GM13977 (cell line): ENCODE measurements around the gene MAP1LC3B.

Source experiments
- DNase-seq: peaks from one replicate; pipeline ENCODE4 v3.0.0; 2012; ENCODE audit warnings: low spot score
- in situ Hi-C: fragments of 300-500 bp; cut with MboI; formaldehyde crosslinking; loops from one replicate; pipeline ENCODE4 v1.12.0; 2022; ENCODE audit warnings: low sequenced_read_pairs, low pct_unique_long_range_greater_than_20kb, mixed read lengths, inconsistent platforms; ENCODE audit not compliant: unreplicated experiment
- TF ChIP-seq, protein P1 (sequence below): IDR thresholded peaks from 2 replicates; pipeline ENCODE4 v1.5.1; 2012; ENCODE audit warnings: mild to moderate bottlenecking, control low read depth; ENCODE audit not compliant: insufficient read depth; ENCODE audit errors: extremely low read depth, missing control alignments

Gene MAP1LC3B

DNA sequence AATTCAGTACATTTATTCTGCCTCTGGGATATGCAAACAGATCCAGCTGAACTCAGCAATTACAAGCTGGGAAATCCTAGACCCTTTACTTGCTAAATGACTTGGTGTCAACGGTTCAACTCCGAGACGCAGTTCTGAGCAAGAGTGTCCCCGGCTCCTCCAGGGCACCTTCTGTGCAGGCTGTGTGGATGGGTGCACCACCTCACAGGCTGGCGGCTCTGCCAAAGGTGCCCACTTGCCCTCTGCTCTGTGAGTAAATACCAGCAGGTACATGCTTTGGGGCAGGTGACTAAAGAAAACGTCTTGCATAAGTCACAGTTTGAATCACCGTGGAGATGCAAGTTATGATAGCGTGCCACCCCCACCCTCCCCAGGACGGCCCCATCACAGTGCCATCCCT, 23.3 kb downstream of the MAP1LC3B start:
- no peak for DNase-seq
- in situ Hi-C loops = no loop called here
- TF ChIP-seq, protein P1, sequence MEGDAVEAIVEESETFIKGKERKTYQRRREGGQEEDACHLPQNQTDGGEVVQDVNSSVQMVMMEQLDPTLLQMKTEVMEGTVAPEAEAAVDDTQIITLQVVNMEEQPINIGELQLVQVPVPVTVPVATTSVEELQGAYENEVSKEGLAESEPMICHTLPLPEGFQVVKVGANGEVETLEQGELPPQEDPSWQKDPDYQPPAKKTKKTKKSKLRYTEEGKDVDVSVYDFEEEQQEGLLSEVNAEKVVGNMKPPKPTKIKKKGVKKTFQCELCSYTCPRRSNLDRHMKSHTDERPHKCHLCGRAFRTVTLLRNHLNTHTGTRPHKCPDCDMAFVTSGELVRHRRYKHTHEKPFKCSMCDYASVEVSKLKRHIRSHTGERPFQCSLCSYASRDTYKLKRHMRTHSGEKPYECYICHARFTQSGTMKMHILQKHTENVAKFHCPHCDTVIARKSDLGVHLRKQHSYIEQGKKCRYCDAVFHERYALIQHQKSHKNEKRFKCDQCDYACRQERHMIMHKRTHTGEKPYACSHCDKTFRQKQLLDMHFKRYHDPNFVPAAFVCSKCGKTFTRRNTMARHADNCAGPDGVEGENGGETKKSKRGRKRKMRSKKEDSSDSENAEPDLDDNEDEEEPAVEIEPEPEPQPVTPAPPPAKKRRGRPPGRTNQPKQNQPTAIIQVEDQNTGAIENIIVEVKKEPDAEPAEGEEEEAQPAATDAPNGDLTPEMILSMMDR = no peak

DNA sequence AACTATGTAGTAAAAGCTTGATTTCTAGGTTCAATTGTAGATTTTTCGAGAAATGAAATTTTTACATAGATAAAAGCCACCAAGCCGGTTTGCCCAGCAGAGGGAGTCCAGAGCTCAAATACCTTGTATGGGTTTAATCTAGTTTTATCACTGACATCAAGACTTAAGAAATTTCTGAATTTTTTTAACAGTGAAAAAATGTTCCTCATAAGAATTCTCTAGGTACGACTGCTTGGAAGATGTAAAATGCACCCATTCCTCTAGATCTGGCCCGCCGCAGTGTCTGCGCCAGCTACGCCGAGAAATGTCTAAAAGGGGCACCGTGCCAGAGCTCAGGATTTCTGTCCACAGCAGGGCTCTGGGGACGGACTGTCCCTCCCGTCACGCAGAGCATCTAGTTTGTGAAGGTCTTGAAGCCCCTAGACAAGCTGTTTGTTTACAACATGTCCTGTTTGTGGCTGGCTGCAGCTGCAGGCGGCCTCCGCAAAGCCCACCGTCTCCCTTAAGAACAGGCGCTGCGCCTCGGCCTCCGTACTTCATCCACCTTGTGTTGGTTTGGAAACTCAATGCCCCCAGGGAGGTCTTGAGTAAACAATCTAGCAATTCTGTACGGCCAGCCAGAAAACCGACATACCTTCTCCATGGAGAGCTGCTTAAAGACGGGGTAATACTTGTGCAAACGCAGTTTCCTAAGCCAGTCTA, 24.8 kb downstream of the MAP1LC3B start:
- TF ChIP-seq, protein P1 = peak; percentile 41
- in situ Hi-C loops = no loop called here

DNA sequence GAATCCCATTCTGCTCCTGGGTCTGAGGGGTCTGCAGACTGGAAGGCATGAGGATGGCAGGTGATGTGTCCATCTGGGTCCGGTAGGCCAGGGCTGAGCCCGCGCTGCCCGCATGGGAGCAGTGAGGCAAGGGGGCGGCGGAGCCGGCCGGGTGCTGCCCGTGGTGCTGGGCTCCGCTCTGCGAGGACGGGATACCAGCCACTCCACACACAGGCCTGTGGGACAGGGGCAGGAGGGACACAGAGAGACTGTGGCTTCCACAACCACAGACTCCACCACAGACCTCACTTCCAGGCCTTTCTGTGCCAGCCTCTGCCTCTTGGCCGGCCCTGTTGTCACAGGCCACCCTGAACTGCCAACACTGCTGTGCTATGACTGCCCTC, 25.4 kb downstream of the MAP1LC3B start:
- DNase-seq = no peak
- TF ChIP-seq, protein P1 = no peak
- in situ Hi-C loops = no loop called here

More for the DNA sequence above, 24.8 kb downstream of the MAP1LC3B start:
- no peak for DNase-seq

DNA sequence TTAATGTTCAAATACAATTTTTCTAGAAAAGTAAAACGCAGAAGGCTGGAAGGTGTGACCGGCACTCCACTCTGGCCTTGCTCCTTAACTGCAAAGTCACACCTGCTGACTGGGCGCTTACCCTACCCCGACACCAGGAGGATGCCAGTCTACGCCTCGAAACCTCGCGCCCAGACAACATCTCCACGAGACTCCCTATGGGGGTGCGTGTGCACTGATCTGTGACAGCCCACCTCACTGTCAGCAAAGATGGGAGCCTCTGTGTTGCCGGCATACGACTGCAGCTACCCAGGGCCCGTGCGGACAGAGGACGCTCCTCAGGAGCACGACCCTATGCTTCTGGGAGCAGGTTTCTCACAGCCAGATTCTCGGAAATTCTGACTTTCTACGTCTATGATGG, 26.1 kb downstream of the MAP1LC3B start:
- TF ChIP-seq, protein P1 = no peak
- in situ Hi-C loops = no loop called here
- no peak for DNase-seq

DNA sequence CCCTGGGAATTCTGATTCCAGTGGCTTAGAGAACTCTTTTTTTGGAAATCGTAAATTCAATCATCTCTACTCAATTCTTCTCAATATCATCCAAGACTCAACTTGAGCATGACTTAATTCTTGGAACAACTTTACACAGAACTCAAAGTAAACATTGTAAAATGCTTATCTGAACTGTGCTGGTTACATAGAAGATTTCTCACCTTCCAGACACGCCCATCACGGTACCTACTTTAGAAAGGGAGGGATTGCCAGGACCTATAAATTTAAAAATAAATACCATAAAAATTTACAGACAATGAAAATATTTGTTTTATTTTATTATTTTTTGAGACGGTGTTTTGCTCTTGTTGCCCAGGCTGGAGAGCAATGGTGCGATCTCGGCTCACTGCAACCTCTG, 26.5 kb downstream of the MAP1LC3B start:
- DNase-seq = no peak
- TF ChIP-seq, protein P1 = no peak
- in situ Hi-C loops = no loop called here

DNA sequence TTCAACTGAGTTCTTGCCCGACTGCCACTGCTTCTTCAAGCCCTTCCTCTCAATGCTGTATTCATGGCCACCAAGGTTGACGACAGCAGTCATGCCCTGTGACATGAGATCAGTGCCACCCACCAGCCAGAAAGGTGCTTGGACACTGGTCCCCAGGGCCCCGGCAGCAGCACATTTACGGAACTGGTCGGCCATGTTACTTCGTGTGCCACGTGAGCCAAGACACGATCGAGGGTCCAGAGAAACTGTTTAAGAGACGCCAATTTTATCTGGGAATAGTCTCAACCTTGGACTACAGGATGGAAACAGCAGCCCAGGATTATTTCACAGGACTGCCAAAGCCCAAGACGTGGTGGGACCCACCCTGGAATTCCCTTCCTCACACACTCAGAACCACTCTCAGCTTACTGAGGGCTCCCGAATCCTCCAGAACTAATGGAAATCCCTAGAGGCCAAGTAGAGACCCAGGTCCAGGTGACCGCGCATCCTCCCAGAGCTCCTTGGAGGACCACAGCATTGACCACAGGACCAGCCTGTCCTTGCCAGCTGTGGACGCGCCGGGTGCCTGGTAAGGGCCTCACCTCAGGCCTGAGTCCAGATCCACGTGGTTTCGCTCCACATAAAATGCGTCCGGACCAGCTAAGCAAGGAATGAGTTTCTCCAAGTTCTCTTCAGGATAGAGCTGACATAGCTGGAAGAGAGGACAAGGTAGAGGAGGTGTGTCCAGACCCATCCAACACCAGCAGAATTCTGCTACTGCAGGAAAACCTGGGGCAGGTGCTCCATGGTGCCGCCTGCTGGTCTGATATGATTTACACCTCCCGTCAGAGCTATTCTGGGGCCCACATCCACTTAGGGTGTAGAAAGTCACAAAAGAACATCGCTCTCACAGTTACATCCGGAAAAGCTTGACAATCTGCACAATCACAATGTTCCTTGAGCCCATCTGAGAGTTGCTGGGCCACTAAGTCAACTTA, 28.2 kb downstream of the MAP1LC3B start:
- DNase-seq = no peak
- in situ Hi-C loops = no loop called here

More for the DNA sequence above, 28.2 kb downstream of the MAP1LC3B start:
- TF ChIP-seq, protein P1 = peak; percentile 41
